GM18867 (cell line): ENCODE data around the gene POFUT1.
"Not testable (repeated sequence)": the region's sequence is repeated elsewhere in the genome, so short reads cannot be mapped to it uniquely, and the experiment has no call there.

ENCODE experiments used
- ATAC-seq: cut with Tn5 transposase; IDR thresholded peaks from one replicate; pipeline ENCODE4 v1.9.1; 2021; ENCODE audit warnings: mild to moderate bottlenecking, moderate library complexity; ENCODE audit not compliant: unreplicated experiment

The POFUT1 gene

DNA sequence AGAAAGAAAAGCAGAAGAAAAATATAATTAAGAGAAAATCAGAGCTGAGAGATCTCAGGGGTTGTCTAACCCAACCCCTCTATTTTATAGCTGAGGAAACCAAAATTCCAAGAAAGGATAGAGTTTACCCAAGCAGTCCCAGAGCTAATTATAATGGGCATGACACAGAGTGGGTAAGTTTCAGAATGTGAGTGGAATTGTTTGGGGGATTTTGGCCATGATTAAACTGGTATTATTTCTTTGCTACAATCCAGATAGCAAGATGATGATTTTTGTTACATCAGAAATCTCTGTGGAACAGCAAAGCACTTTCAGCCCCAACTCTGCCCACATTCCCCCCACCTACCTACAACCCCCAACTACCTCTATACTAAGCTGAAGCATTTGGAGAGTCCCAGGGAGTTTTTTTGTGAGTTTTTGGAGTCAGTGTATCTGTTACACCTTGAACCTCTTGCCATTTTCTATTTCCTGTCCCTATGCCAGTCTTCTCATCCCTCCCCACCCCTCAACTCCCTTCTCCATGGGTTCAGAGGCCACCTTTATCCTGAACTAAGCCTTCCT lies 24.7 kb downstream of the POFUT1 start:
- ATAC-seq = no peak

DNA sequence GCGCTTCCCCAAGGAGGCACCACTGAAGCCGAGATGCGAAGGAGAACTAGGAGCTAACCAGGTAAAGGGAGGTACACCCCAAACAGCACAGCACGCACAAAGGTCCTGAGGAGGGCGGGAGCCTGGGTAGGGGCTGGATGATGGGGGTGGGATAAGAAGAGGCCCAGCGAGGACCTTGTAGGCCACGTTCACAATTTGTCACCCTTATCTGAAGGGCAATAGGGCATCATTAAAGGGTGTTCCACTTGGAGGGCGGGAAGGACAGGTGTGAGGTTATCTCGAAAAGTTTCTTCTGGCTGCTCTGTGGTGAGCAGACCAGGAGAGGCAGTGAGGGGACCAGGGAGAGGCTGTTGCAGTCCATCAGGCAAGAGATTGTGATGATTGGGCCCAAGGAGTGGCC lies 25.6 kb downstream of the POFUT1 start:
- ATAC-seq = no peak

DNA sequence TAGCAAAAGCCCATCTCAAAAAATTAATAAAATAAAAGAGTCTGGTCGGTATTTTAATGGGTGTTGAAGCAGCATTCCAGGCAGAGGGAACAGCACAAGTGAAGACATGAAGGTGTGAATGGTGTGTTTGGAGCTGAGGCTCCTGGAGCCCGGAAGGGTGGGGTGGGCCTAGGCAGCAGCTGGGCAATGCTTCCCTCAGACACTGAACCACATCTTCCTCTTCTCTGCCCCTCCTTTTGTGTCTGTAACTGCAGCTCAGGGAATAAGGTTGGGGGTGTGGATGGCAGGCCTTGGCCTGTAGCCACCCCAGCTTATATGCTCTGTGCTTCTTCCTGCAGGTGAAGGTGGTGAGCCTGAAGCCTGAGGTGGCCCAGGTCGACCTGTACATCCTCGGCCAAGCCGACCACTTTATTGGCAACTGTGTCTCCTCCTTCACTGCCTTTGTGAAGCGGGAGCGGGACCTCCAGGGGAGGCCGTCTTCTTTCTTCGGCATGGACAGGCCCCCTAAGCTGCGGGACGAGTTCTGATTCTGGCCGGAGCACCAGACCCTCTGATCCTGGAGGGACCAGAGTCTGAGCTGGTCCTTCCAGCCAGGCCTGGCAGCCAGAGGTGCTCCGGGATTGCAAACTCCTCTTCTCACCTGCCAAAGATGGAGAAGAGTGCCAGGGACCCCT lies 26.6 kb downstream of the POFUT1 start:
- ATAC-seq = no peak

DNA sequence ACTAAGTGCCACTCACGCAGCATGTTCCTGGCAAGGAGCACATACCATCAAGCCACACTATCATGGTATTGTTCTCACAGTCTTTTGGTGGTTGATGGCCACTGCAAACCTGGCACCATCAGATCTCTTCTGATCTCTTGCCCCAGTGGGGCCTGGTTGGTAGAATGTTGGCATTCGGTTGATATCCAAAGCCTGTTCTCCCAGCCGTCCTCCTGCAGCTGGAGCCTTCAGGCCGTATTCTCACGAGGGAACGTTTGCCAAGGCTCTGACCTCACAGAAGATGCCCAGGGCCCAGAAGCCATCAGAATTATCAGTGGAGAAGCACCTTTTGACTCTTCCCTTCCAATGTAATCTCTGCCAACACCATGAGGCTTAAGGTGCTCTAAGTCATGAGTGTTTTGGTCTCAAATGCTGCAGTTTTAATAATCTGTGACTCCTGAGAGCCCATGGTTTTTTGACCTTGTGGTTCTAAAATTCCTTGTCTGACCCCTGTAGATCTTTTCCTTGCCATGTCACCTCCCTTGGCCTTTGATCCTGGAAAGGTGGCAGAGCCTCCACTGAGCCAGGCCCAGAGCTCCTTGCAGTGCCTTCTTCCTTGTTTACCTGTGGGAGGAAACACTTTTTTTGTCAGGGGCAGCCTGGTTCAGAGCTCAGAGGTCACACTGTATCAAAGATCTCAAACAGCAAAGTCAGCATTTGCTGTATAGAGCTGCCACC lies 27.8 kb downstream of the POFUT1 start:
- no peak for ATAC-seq

DNA sequence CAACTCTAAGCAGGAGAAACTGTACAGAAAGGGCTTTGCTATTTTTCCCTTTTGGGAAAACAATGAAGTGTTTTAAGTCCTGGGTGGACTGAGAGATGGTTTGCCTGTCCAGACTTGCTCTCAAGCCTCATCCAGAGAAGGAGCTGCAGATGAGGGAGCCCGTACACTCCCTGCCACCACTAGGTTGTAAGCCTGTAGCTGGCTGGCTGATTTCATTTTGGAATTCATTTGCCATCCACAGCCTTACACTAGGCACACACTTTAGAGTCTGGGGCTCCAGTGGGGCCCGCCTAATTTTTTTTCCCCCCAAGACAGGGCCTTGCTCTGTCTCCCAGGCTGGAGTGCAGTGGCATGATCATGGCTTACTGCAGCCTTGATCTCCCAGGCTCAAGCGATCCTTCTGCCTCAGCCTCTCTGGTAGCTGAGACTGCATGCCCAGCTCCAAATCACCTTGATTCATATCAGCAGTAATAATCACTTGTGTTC lies 28.4 kb downstream of the POFUT1 start:
- ATAC-seq = no peak

DNA sequence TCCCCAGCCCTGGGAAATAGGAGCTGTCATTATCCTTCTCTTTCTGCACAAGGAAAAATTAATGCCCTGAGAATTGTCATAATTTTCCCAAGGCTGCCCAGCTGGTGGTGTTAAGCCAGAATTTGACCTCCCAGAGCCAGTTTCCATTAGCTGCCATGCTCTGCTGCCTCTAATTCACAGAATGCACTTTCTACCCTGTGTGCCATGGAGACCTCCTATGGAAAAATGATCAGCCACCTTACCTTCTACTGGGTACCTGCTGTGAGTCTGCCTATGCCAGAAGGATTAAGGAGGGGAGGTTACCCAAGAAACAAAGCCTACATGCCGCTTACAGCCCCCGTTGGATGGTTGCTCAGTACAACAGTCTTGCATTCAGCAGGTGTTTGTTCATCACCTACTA lies 29.1 kb downstream of the POFUT1 start:
- no peak for ATAC-seq

DNA sequence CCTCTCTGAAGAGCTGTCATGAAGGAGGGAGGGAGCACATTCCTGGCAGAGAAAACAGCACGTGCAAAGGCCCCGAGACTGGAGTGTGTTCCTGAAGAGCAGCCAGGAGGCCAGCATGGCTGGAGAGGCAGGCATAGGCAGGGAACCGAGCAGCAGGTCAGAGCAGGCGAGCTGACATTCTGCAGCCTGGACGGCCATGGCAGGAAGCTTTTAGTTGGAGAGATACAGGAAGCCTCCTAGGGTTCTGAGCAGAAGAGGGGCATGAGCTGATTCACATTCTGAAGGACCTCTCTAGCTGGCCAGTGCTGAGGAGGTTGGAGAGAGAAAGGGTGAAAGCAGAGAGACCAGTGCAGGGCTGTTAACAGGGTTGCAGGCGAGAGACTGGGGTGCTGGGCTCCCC lies 29.7 kb downstream of the POFUT1 start:
- ATAC-seq = no peak

DNA sequence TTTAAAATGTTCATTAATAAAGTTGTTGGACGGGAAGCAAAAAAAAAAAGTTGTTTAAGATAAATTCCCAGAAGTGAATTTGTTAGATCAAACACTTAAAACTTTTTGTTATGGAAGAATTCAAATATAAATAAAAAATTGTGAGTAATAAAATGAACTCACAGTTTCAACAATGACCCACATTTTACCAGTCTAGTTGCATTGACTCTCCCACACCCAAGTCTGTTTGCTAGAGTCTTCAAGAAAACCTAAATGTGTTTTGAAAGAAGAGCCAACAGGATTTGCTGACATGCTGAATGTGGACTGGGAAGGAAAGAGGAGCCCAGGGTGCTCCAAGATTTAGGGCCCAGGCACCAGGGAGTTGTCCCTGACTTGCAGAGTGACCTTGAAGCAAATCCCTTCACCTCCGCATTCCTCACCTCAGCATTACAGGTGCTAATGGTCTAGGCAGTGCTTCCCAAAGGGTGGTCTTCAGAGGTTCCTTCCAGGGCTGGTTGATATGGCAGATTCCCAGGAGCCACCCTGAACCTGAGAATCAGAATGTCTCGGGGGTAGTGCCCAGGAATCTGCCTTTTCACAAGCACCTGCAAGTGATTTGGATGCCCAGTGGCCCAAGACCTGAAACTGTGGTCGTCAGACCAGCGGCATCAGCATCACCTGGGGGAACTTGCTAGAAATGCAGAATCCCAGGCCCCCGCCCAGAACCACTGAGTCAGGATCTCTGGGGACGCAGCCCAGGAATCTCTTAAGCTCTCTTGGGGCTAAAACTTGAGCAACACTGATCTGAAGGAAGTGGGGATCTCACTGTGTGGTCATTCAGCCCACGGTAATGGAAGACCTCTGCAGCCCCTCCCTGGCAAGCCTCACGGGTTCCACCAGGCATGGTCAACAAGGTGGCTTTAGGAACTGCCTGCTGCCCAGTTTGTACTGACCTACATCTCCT lies 31.1 kb downstream of the POFUT1 start:
- no peak for ATAC-seq

DNA sequence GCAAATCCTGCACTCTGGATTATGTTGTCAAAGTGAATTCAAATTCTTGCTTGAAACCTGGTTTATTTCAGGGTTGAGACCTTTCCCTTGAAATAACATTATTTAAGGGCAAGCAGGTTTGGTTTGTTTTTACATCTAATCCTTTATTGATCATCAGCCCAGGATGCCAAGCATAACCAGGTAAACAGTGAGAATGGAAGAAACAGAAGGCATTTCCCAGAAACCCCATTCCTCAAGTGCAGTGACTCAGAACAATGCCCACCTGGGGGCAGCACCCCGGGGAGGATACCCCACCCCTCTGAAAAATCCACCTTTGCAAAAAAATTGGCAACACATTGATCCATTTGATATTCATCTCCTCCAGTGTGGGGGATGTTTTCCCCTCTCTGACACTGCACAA lies 32.5 kb downstream of the POFUT1 start:
- ATAC-seq = no peak

DNA sequence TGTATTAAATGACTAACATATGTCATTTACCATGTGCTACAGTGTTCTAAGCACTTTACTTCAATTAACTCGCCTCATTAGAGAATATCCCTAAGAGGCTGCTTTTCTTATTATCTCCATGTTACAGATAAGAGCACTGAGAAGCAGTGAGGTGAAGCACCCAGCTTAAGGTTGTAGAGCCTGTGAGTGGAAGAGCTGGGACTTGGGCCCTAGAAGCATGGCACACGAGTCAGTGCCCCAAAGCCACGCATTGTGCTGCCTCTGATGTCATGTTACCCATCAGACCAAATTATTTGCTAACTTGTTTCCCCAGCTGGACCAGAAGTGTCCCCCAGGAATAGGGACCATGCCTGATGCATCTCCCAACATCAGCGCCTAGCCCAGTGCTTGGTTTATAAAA lies 34.1 kb downstream of the POFUT1 start:
- no peak for ATAC-seq

DNA sequence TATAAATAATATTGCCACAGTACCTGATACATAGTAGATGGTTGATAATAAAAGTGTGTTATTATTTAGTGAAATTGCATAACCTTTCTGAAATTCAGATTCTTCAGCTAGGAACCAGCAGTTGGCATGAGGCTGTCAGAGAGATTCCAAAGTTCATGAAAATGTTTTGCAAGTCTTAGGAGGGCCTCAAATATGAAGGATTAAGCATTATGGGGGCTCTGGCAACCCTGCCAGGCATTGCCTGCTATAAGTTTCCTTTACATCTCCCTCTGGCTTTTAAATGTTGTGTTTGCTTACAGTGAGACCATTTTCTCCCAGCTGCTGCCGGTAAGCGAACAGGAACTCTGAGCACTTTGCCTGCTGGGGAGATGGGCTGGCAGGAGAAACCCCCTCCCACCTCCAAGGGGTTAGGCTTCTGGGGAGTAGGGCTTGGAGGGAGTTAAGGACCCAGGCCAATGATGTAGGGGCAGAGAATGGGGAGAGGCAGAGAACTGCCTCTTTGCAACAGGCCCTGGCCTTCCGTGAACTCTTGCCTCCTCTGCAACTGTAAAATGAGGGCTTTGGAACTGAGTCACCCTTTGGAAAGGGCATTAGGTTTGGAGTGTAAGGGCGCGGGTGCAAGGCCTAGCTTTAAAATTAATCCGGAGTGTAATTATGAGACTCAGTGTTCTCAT lies 36.6 kb downstream of the POFUT1 start:
- no peak for ATAC-seq

DNA sequence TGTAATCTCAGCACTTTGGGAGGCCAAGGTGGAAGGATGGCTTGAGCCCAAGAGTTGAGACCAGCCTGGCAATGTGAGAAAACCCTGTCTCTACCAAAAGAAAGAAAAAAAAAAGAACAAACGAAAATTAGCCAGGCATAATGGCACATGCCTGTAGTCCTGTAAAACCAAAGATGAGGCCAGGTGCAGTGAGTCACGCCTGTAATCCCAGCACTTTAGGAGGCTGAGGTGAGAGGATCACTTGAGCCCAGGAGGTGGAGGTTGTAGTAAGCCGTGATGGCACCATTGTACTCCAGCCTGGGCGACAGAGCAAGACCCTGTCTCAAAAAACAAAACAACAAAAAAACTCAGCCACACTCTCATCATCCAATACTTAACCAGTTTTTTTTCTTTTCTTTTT lies 37.3 kb downstream of the POFUT1 start:
- ATAC-seq = no peak

DNA sequence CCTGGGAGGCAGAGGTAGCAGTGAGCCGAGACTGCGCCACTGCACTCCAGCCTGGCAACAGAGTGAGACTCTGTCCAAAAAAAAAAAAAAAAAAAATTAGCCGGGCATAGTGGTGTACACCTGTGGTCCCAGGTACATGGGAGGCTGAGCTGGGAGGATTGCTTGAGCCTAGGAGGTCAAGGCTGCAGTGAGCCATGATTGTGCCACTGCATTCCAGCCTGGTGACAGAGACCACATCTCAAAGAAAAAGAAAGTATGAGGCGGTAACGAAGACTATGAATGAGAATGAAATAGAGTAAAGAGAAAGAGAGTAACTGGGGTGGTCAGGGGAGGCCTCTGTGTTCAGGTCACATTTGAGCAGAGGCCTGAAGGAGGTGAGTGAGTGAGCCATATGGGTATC lies 38.5 kb downstream of the POFUT1 start:
- not testable (repeated sequence) for ATAC-seq

DNA sequence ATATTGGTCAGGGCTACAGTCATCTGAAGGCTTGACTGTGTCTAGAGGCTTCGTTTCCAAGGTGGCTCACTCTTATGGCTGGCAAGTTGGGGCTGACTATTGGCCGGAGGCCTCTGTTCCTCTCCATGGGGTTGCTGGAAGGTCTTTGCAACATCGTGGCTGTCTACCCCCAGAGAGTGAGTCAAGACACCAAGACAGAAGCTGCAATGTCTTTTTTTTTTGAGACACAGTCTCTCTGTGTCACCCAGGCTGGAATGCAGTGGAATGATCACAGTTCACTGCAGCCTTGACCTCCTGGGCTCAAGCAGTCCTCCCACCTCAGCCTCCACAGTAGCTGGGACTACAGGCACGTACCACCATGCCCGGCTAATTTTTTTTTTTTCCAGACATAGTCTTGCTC lies 40.4 kb downstream of the POFUT1 start:
- no peak for ATAC-seq

DNA sequence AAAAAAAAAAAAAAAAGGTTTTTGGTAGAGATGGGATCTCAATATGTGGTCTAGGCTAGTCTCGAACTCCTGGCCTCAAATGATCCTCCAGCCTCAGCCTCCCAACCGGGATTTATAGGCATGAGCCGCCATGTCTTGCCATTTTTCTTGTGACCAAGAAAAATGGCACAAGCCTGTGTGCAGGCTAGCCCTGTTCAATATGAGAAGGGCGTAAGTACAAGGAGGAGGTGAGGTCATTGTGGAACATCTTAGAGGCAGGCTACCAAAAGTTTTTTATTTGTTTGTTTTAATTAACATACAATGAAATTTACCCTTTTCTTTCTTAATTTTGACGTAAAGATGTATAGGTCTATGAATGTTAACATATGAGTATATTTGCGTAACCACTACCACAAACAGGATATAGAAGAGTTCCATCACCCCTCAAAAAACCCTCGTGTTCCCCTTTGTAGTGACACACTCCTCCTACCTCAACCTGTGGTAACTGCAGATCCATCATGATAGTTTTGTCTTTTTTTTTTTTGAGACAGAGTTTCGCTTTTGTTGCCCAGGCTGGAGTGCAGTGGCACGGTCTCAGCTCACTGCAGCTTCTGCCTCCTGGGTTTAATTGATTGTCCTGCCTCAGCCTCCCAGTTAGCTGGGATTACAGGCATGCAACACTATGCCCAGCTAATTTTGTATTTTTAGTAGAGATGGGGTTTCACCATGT lies 41.5 kb downstream of the POFUT1 start:
- ATAC-seq = no peak

DNA sequence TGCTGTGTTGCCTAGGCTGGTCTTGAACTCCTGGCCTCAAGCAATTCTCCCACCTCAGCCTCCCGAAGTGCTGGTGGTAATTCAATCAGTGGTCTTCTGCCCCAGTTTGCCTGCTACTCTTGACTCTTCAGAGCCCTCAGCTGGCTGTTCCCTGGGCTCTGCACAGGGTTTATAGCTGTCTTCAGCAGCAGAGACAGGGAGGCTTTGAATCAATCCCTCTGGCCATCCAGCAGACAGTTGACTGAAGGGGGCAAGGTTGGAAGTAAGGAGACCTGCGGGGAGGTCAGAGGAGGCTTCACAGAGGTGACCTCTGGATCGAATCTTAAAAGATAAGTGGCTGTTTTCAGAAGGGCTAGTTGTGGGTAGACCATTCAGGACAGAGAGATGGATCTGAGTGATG lies 43.8 kb downstream of the POFUT1 start:
- no peak for ATAC-seq

DNA sequence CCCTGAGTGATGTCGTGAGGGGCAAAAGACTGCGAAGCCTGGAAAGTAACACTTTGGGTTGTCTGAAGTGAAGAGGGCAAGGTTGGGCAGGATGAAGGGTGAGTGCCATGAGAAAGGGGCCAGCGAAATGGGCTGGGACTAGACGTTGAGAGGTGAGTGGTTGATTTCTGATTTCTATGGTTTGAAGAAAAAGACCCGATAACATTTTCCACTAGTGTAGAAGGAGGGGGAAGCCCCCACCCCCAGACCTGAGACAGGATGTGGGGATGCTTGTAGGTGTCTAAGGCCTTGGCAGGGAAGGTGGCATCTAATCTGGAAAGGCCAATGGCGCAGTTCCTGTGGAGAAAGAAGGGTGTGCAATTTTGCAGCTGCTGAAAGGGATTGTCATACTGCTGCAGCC lies 44.5 kb downstream of the POFUT1 start:
- ATAC-seq = no peak

DNA sequence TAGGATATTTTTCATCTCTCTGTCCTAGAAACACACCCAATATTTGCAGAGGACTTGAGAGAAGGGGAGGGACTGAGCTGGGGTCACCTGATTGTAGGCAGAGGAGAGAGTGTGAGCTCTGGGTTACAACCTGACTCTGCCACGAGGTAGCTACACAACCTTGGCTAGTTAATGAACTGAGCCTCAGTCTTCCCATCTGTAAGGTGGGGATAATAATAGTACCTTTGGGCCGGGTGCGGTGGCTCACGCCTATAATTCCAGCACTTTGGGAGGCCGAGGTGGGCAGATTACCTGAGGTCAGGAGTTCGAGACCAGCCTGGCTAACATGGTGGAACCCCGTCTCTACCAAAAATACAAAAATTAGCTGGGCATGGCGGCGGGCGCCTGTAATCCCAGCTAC lies 53.3 kb downstream of the POFUT1 start:
- not testable (repeated sequence) for ATAC-seq

DNA sequence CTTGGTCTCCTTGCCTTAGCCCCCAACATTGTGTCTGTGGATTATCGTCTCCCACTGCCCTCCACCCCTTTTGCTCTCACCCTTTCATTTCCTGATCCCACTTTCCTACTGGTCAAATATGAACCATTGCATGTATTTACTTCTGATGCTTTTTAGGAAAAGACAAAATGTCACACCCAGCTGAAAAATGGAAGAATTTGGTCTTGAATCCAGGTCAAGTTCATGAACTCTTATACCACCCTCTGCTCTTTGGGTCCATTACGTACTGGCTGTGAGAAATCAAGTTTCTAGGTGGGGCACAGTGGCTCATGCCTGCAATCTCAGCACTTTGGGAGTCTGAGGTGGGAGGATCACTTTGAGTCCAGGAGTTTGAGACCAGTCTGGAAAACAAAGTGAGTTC lies 54.0 kb downstream of the POFUT1 start:
- ATAC-seq = no peak

DNA sequence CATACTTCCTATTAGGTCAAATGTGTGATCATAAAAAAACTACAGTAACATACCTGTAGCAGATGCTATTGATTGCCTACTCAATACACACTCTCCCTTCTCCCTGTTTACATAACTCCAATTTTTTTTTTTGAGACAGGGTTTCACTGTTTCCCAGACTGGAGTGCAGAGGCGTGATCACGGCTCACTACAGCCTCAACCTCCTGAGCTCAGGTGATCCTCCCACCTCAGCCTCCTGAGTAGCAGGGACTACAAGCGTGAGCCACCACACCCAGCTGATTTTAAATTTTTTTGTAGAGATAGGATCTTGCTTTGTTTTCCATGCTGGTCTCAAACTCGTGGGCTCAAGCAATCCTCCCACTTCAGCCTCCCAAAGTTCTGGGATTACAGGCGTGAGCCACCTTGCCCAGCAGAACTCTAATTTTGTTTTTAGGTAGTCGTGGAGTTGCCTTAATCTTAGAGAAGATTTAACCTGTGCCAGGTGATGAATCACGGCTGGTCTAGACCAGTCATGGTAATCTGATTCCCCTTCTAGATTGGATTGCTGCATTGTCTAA lies 55.8 kb downstream of the POFUT1 start:
- no peak for ATAC-seq
